Endothelial cell of umbilical vein (primary cell): ENCODE measurements around the gene NHLH2. TPM values are rescaled to one million over a fixed set of nuclear protein-coding genes. Genes with fewer than 3 reads are reported as not detected.

Experiments
- BruUV-seq: library from RNA; stranded (reverse); fragments of 400-500 nt; replicated peaks from 2 replicates; lab custom pipeline; 2021; lab: Mats Ljungman, UMichigan
- CTCF ChIA-PET: fragments of 300-600, 350-600 bp; sonication (Branson Sonifier 250); formaldehyde crosslinking; loops from one replicate; lab custom pipeline; 2021; ENCODE audit warnings: antibody characterized with exemption, inconsistent platforms; lab: Charles Lee
- POLR2A ChIA-PET: fragments of 300-600, 350-600 bp; sonication (Branson Sonifier 250); formaldehyde crosslinking; loops from one replicate; lab custom pipeline; 2021; ENCODE audit warnings: antibody characterized with exemption, inconsistent platforms; lab: Charles Lee
- DNase-seq: peaks from one replicate; pipeline ENCODE4 v3.0.0-alpha.2; 2011; ENCODE audit warnings: low read depth, low spot score
- FAIRE-seq: peaks from 2 replicates; lab custom pipeline; 2011; peaks lifted over from hg19 to GRCh38; lab: Jason Lieb, UNC
- H2AFZ ChIP-seq: 2 replicates; pipeline ENCODE4 v1.6.0; 2012; ENCODE audit warnings: low read depth, low read length, control low read depth, inconsistent platforms
- H3K27ac ChIP-seq: 2 replicates; pipeline ENCODE4 v1.5.1; 2011; ENCODE audit warnings: low read depth, mild to moderate bottlenecking, control low read depth, low read length, moderate library complexity; ENCODE audit not compliant: insufficient read depth
- H3K27me3 ChIP-seq, 2 experiments: 2 replicates each; pipeline versions ENCODE4 v1.6.0 to v1.6.1; 2011; ENCODE audit warnings: low read length in 2 of 2, mixed read lengths in 1 of 2; ENCODE audit not compliant: control insufficient read depth in 2 of 2, insufficient read depth in 2 of 2
- H3K36me3 ChIP-seq, 2 experiments: 2 replicates in 1 of 2; 3 replicates in 1 of 2; pipeline ENCODE4 v1.5.1; 2011; ENCODE audit warnings: low read length in 2 of 2, mild to moderate bottlenecking in 1 of 2, moderate library complexity in 1 of 2; ENCODE audit not compliant: control insufficient read depth in 2 of 2, insufficient read depth in 2 of 2; ENCODE audit errors: extremely low read depth in 1 of 2
- H3K4me1 ChIP-seq: 3 replicates; pipeline ENCODE4 v1.5.1; 2011; ENCODE audit warnings: mild to moderate bottlenecking, low read length; ENCODE audit not compliant: control insufficient read depth, insufficient read depth; ENCODE audit errors: extremely low read depth
- H3K4me2 ChIP-seq: 2 replicates; pipeline ENCODE4 v1.6.1; 2011; ENCODE audit warnings: low read length, control low read depth, mixed read lengths; ENCODE audit not compliant: insufficient read depth
- H3K4me3 ChIP-seq, 3 experiments: fragments of 200-600 bp in 1 of 3; sonication (generic), shearing (Covaris generic) in 1 of 3; replicated peaks in 1 of 3; 2 replicates each; pipeline ENCODE4 v1.5.1; 2011 to 2016; ENCODE audit warnings: control low read depth in 3 of 3, low read length in 3 of 3, mild to moderate bottlenecking in 2 of 3, inconsistent platforms in 1 of 3, low read depth in 1 of 3, moderate library complexity in 1 of 3; ENCODE audit not compliant: insufficient read depth in 1 of 3
- H3K79me2 ChIP-seq: 2 replicates; pipeline ENCODE4 v1.6.0; 2012; ENCODE audit warnings: low read length, inconsistent platforms; ENCODE audit not compliant: control insufficient read depth, insufficient read depth
- H3K9ac ChIP-seq: replicated peaks from 2 replicates; pipeline ENCODE3; 2011; ENCODE audit warnings: low read length, control low read depth; ENCODE audit not compliant: insufficient read depth; ENCODE audit errors: extremely low read depth
- H3K9me1 ChIP-seq: replicated peaks from 3 replicates; pipeline ENCODE4 v1.6.0; 2011; ENCODE audit warnings: mild to moderate bottlenecking, low read length; ENCODE audit not compliant: control insufficient read depth, insufficient read depth; ENCODE audit errors: extremely low read depth
- H3K9me3 ChIP-seq: replicated peaks from 2 replicates; pipeline ENCODE4 v1.5.1; 2012; ENCODE audit warnings: low read length, inconsistent platforms; ENCODE audit not compliant: control insufficient read depth, insufficient read depth
- H4K20me1 ChIP-seq: replicated peaks from 2 replicates; pipeline ENCODE3; 2011; ENCODE audit warnings: mild to moderate bottlenecking, low read length; ENCODE audit not compliant: control insufficient read depth, insufficient read depth; ENCODE audit errors: extremely low read depth
- EZH2 ChIP-seq: IDR thresholded peaks from 2 replicates; pipeline ENCODE4 v1.6.1; 2012; ENCODE audit warnings: borderline replicate concordance, low read depth, mild to moderate bottlenecking, moderate library complexity, low read length, inconsistent platforms; ENCODE audit not compliant: severe bottlenecking
- JUN ChIP-seq: IDR thresholded peaks from 2 replicates; pipeline ENCODE4 v1.6.1; 2011; ENCODE audit warnings: borderline replicate concordance, low read depth; ENCODE audit not compliant: insufficient read length, insufficient read depth
- MAX ChIP-seq: IDR thresholded peaks from 2 replicates; pipeline ENCODE4 v1.6.1; 2011; ENCODE audit not compliant: insufficient read depth, insufficient read length
- MYC ChIP-seq: IDR thresholded peaks from one replicate; pipeline ENCODE4 v1.6.1; 2011; ENCODE audit warnings: mild to moderate bottlenecking, low read depth, low read length
- dilution Hi-C: fragments of 300-500 bp; cut with MboI; formaldehyde crosslinking; loops from one replicate; pipeline ENCODE4 v1.15.0; 2019; ENCODE audit warnings: low sequenced_read_pairs; ENCODE audit not compliant: extremely low pct_ligation_motif_present
- intact Hi-C: fragments of 100-400 bp; cut with micrococcal nuclease; formaldehyde crosslinking; loops from one replicate; pipeline ENCODE4 v1.10.0; 2022
- polyA plus RNA-seq, 4 experiments: library from polyadenylated mRNA; depleted of rRNA in 3 of 4; stranded (reverse) in 3 of 4; unstranded in 1 of 4; fragments of >200 nt; gene quantifications; 2 replicates each; pipeline versions ENCODE4 v1.2.1 to v1.2.3, GENCODE V29; 2011 to 2012; ENCODE audit warnings: missing spikeins in 1 of 4
- total RNA-seq: library from RNA; stranded (reverse); gene quantifications from 2 replicates; pipeline ENCODE4 v1.2.3, GENCODE V29; 2021

NHLH2 gene
- total and polyA plus RNA-seq, 2 donors (not counting 3 experiments of a cell fraction or from before 2014, with no cell fraction given) = not detected

- H3K9ac ChIP-seq = no peak overlapping the region
- H3K36me3 ChIP-seq = no peaks in the 10 kb centered on the region
- no peak for DNase-seq
- ChIA-PET POLR2A (no interaction called here), CTCF (interaction anchor here (1.1 kb wide), 1 partner anchor 32 kb away, joined by 3 read pairs; no protein-coding TSS in a partner anchor)
- no peaks in the 10 kb centered on the region for H3K9me3 ChIP-seq
- H3K79me2 ChIP-seq = no peaks in the 10 kb centered on the region
- no TSS peak for BruUV-seq
- no peaks in the 10 kb centered on the region for H4K20me1 ChIP-seq
- H3K4me1 ChIP-seq = peaks cover 6% of the 10 kb centered on the region
- dilution Hi-C loops (no loop called here), intact Hi-C loops (loop anchor here (1.0 kb wide), 1 partner anchor 10 kb away; no protein-coding TSS in a partner anchor)
- no peak overlapping the region for H3K27ac ChIP-seq
- peaks cover 54 to 89% of the 10 kb centered on the region in 2 experiments for H3K27me3 ChIP-seq
- H3K9me1 ChIP-seq = no peaks in the 10 kb centered on the region
- no peak overlapping the region for H3K4me3 ChIP-seq
- H2AFZ ChIP-seq = no peak overlapping the region
- FAIRE-seq = no peak
- TF ChIP-seq JUN = no peak
- TF ChIP-seq MYC = no peak
- H3K4me2 ChIP-seq = no peak overlapping the region
Observed at GRCh38 chr1:115839679-115840237, 1.2 kb downstream of the NHLH2 start.

DNA sequence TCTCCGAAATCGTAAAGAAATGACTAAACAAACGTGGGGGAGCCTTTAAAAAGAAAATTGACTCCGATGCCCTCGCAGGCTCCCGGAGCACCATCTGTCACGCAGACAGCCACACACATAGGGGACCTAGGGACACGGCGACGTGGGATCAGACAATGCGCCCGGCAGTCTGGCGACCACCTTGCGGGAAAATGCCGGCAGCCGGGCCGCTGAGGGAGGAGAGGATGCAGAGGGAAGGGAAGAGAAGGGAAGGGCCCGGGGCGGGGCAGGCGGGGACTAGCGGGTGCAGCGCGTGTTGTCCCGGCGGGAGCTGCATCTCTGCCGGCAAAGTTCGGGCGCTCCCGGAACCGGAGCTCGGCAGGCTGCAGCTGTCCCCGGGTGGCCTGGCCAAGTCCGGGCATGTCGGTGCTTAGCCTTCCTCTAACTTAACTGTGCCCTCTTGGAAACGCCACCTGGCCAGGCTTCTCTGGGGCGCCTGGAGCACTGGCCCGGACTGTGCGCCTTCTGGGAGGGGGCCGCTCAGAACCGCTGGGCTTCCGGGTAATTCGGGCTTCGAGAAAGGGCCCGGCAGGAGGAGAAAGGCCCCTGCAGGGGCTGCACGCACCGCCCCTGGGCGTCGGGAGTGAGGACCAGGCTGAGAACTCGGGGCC, 1.8 kb downstream of the NHLH2 start:
- peaks cover 6% of the 10 kb centered on the region for H3K4me1 ChIP-seq
- intact Hi-C loops = loop anchor here (1.0 kb wide), 1 partner anchor 10 kb away; no protein-coding TSS in a partner anchor
- no peaks in the 10 kb centered on the region for H3K9me3 ChIP-seq
- H3K9me1 ChIP-seq = no peaks in the 10 kb centered on the region
- no peak overlapping the region for H3K4me3 ChIP-seq
- BruUV-seq = no TSS peak
- H3K79me2 ChIP-seq = no peaks in the 10 kb centered on the region
- dilution Hi-C loops = no loop called here
- no peak for DNase-seq
- ChIA-PET CTCF (interaction anchor here (1.1 kb wide), 1 partner anchor 32 kb away, joined by 3 read pairs; no protein-coding TSS in a partner anchor), POLR2A (no interaction called here)
- no peak overlapping the region for H3K27ac ChIP-seq
- no peak overlapping the region for H3K9ac ChIP-seq
- H3K27me3 ChIP-seq = peaks cover 53 to 89% of the 10 kb centered on the region in 2 experiments
- H3K36me3 ChIP-seq = no peaks in the 10 kb centered on the region
- FAIRE-seq = no peak
- H4K20me1 ChIP-seq = no peaks in the 10 kb centered on the region
- peak overlapping the region; percentile 68 for H2AFZ ChIP-seq
- peak overlapping the region; percentile 42 for H3K4me2 ChIP-seq
- TF ChIP-seq EZH2 = peak; percentile 87
- TF ChIP-seq MAX = no peak
